HG03520 (cell line): ENCODE results near the gene STXBP5.
"Not testable (repeated sequence)": the region's sequence is repeated elsewhere in the genome, so short reads cannot be mapped to it uniquely, and the experiment has no call there.

Experiments
- ATAC-seq: cut with Tn5 transposase; IDR thresholded peaks from one replicate; pipeline ENCODE4 v1.9.1; 2021; ENCODE audit warnings: mild to moderate bottlenecking, moderate library complexity; ENCODE audit not compliant: unreplicated experiment

Gene STXBP5

GRCh38 chr6:147361311-147361981, 157.2 kb downstream of the STXBP5 start:
- ATAC-seq = no peak

GRCh38 chr6:147366290-147366689, 162.1 kb downstream of the STXBP5 start:
- ATAC-seq = no peak

GRCh38 chr6:147371325-147371724, 167.1 kb downstream of the STXBP5 start:
- no peak for ATAC-seq

GRCh38 chr6:147372806-147373205, 168.6 kb downstream of the STXBP5 start:
- no peak for ATAC-seq

GRCh38 chr6:147378819-147379218, 174.6 kb downstream of the STXBP5 start:
- no peak for ATAC-seq

GRCh38 chr6:147380841-147381240, 176.6 kb downstream of the STXBP5 start:
- not testable (repeated sequence) for ATAC-seq

- ATAC-seq = no peak
Observed at GRCh38 chr6:147381712-147382111, 177.5 kb downstream of the STXBP5 start.

- no peak for ATAC-seq
Observed at GRCh38 chr6:147382945-147383554, 178.8 kb downstream of the STXBP5 start.

GRCh38 chr6:147384029-147384428, 179.8 kb downstream of the STXBP5 start:
- ATAC-seq = no peak

GRCh38 chr6:147384737-147385710, 180.8 kb downstream of the STXBP5 start:
- ATAC-seq = peak; percentile 54

GRCh38 chr6:147389463-147389862, 185.2 kb downstream of the STXBP5 start:
- ATAC-seq = no peak

GRCh38 chr6:147390909-147391536, 186.8 kb downstream of the STXBP5 start:
- ATAC-seq = no peak

- ATAC-seq = peak; percentile 68
Observed at GRCh38 chr6:147392917-147393625, 188.9 kb downstream of the STXBP5 start.

- ATAC-seq = no peak
Observed at GRCh38 chr6:147395158-147395557, 190.9 kb downstream of the STXBP5 start.

GRCh38 chr6:147397306-147397705, 193.1 kb downstream of the STXBP5 start:
- ATAC-seq = no peak

GRCh38 chr6:147400968-147401367, 196.8 kb downstream of the STXBP5 start:
- ATAC-seq = no peak

GRCh38 chr6:147401779-147402178, 197.6 kb downstream of the STXBP5 start:
- no peak for ATAC-seq

- ATAC-seq = no peak
Observed at GRCh38 chr6:147406783-147407182, 202.6 kb downstream of the STXBP5 start.

GRCh38 chr6:147407571-147407970, 203.4 kb downstream of the STXBP5 start:
- no peak for ATAC-seq

GRCh38 chr6:147416622-147417021, 212.4 kb downstream of the STXBP5 start:
- no peak for ATAC-seq
